GM12878 (cell line): Measurements from ENCODE around the gene GNRHR. TPM values are rescaled to one million over a fixed set of nuclear protein-coding genes. Genes with fewer than 3 reads are reported as not detected.

Experiments used
- ATAC-seq: fragments of 200-7000 bp; cut with Tn5 transposase; 3 replicates; pipeline ENCODE4 v1.9.1; 2020; ENCODE audit warnings: mild to moderate bottlenecking, moderate library complexity
- BruUV-seq: library from RNA; stranded (reverse); fragments of 400-500 nt; replicated peaks from 2 replicates; lab custom pipeline; 2021; lab: Mats Ljungman, UMichigan
- CTCF ChIA-PET: fragments of 300-600 bp; sonication (Branson Sonifier 250); formaldehyde crosslinking; extraction: SDS; loops from one replicate; lab custom pipeline; 2021; ENCODE audit warnings: inconsistent platforms; lab: Yijun Ruan, JAX
- POLR2A ChIA-PET: fragments of 350-600 bp; formaldehyde crosslinking; extraction: SDS; loops from one replicate; lab custom pipeline; 2021; ENCODE audit warnings: inconsistent platforms; lab: Charles Lee
- RAD21 ChIA-PET: fragments of 300-600 bp; sonication (Branson Sonifier 250); formaldehyde crosslinking; loops from one replicate; lab custom pipeline; 2023; ENCODE audit warnings: antibody characterized with exemption; ENCODE audit not compliant: unreplicated experiment; lab: Charles Lee
- SMC1A ChIA-PET: fragments of 300-600 bp; sonication (Branson Sonifier 250); formaldehyde crosslinking; loops from one replicate; lab custom pipeline; 2023; ENCODE audit not compliant: unreplicated experiment, uncharacterized antibody; lab: Charles Lee
- DNase-seq: peaks from one replicate; pipeline ENCODE4 v3.0.0-alpha.2; 2011; ENCODE audit warnings: low read depth, low spot score
- FAIRE-seq: peaks from 3 replicates; lab custom pipeline; 2011; peaks lifted over from hg19 to GRCh38; lab: Jason Lieb, UNC
- H2AFZ ChIP-seq: 2 replicates; pipeline ENCODE4 v1.6.0; 2011; ENCODE audit warnings: low read depth, low read length, control low read depth; ENCODE audit not compliant: control insufficient read depth
- H3K27ac ChIP-seq: 2 replicates; pipeline ENCODE4 v1.5.1; 2011; ENCODE audit warnings: control low read depth; ENCODE audit not compliant: control insufficient read depth, insufficient read depth
- H3K27me3 ChIP-seq, 2 experiments: replicated peaks in 1 of 2; 2 replicates each; pipeline versions ENCODE4 v1.6.0 to v1.6.1; 2011; ENCODE audit warnings: low read length in 1 of 2; ENCODE audit not compliant: control insufficient read depth in 2 of 2, insufficient read depth in 2 of 2
- H3K36me3 ChIP-seq, 2 experiments: 2 replicates each; pipeline ENCODE4 v1.5.1; 2011; ENCODE audit warnings: low read length in 1 of 2; ENCODE audit not compliant: control insufficient read depth in 2 of 2, insufficient read depth in 2 of 2
- H3K4me1 ChIP-seq: 2 replicates; pipeline ENCODE4 v1.6.1; 2011; ENCODE audit warnings: mild to moderate bottlenecking, low read length, moderate library complexity, mixed read lengths; ENCODE audit not compliant: control insufficient read depth, insufficient read depth
- H3K4me2 ChIP-seq: 2 replicates; pipeline ENCODE4 v1.6.0; 2011; ENCODE audit warnings: control low read depth; ENCODE audit not compliant: control insufficient read depth, insufficient read depth
- H3K4me3 ChIP-seq: fragments of 200-600 bp; sonication (generic); 2 replicates; pipeline ENCODE4 v1.5.1; 2016
- H3K79me2 ChIP-seq: 2 replicates; pipeline ENCODE4 v1.6.0; 2011; ENCODE audit warnings: low read length; ENCODE audit not compliant: control insufficient read depth, insufficient read depth
- H3K9ac ChIP-seq: 2 replicates; pipeline ENCODE4 v1.8.0; 2011; ENCODE audit warnings: low read length, control low read depth, mixed read lengths; ENCODE audit not compliant: control insufficient read depth, insufficient read depth
- H3K9me3 ChIP-seq: replicated peaks from 3 replicates; pipeline ENCODE4 v1.5.1; 2011; ENCODE audit warnings: mild to moderate bottlenecking, low read length; ENCODE audit not compliant: control insufficient read depth, insufficient read depth
- H4K20me1 ChIP-seq: 2 replicates; pipeline ENCODE4 v1.6.0; 2011; ENCODE audit not compliant: control insufficient read depth, insufficient read depth
- ASH2L ChIP-seq: fragments of 300-600, 200-600 bp; sonication (generic); IDR thresholded peaks from 2 replicates; pipeline ENCODE4 v1.6.1; 2017; ENCODE audit warnings: low read depth, mild to moderate bottlenecking, borderline replicate concordance
- CREB1 ChIP-seq: IDR thresholded peaks from 2 replicates; pipeline ENCODE4 v1.6.1; 2012; ENCODE audit warnings: low read depth, mild to moderate bottlenecking, inconsistent platforms
- IRF4 ChIP-seq: IDR thresholded peaks from 2 replicates; pipeline ENCODE4 v1.6.1; 2011; ENCODE audit warnings: low read depth, low read length
- TAF1 ChIP-seq: IDR thresholded peaks from 2 replicates; pipeline ENCODE4 v1.6.1; 2011; ENCODE audit warnings: mild to moderate bottlenecking, low read depth, low read length, borderline replicate concordance
- WGBS: methylation state at CpG from one replicate; pipeline ENCODE4 v1.1.6; 2016; ENCODE audit warnings: low lambda C conversion rate; ENCODE audit not compliant: insufficient replicate concordance, insufficient coverage; ENCODE audit errors: missing lambda C conversion rate; 5-methylcytosine and 5-hydroxymethylcytosine counted together
- in situ Hi-C: fragments of 300-500 bp; cut with MboI; formaldehyde crosslinking; loops from 9 replicates; pipeline ENCODE4 v1.14.3; 2018; ENCODE audit warnings: mixed read lengths
- intact Hi-C: fragments of 100-400 bp; cut with micrococcal nuclease; formaldehyde crosslinking; loops from one replicate; pipeline ENCODE4 v1.14.2; 2022; ENCODE audit not compliant: unreplicated experiment
- polyA plus RNA-seq, 11 experiments: library from polyadenylated mRNA; depleted of rRNA in 4 of 11; unstranded in 6 of 11; stranded (reverse) in 5 of 11; fragments of >200 nt; fragmentation: Nextera tagmentation in 4 of 11; fragmentation: Illumina TruSeq in 1 of 11; extraction: Ambion mirVana in 4 of 11; extraction: Trizol in 1 of 11; gene quantifications; 1 replicate in 1 of 11; 2 replicates in 10 of 11; pipeline versions ENCODE4 v1.2.1 to v1.2.3, GENCODE V29; 2011 to 2016; ENCODE audit warnings: inconsistent platforms in 2 of 11, missing spikeins in 2 of 11, low read depth in 1 of 11
- total RNA-seq, 4 experiments: library from RNA; depleted of rRNA in 3 of 4; stranded (reverse); fragments of >200 nt in 3 of 4; fragmentation: Illumina TruSeq in 1 of 4; extraction: Trizol in 1 of 4; gene quantifications; 2 replicates each; pipeline versions ENCODE4 v1.2.1 to v1.2.3, GENCODE V29; 2013 to 2021
- TF ChIP-seq, protein P1 (sequence below): IDR thresholded peaks from 2 replicates; pipeline ENCODE4 v1.6.1; 2011; ENCODE audit warnings: mild to moderate bottlenecking, low read depth, low read length, moderate library complexity; ENCODE audit not compliant: insufficient replicate concordance

GNRHR gene
- total and polyA plus RNA-seq, 10 of the 15 experiments (the other 5 are each of a cell fraction or from before 2014, with no cell fraction given) = 0.02 to 0.12 (median 0.08) TPM; not detected in 7

- no peaks in the 10 kb centered on the region for H3K36me3 ChIP-seq
- in situ Hi-C loops (no loop called here), intact Hi-C loops (no loop called here)
- H3K79me2 ChIP-seq = no peaks in the 10 kb centered on the region
- ChIA-PET CTCF (interaction anchor here (11.9 kb wide), 1 partner anchor 19 kb away, joined by 94 read pairs; no protein-coding TSS in a partner anchor), RAD21 (no interaction called here), SMC1A (no interaction called here), POLR2A (interaction anchor here (1.0 kb wide), 1 partner anchor 65 kb away, joined by 3 read pairs; the partner anchor contains the start of gene UBA6)
- H3K27me3 ChIP-seq = no peaks in the 10 kb centered on the region
- no peak for TF ChIP-seq IRF4
- ATAC-seq = no peak
- H2AFZ ChIP-seq = no peak overlapping the region
- WGBS = 100% methylated on average over 1 of the region's 1 CpG
- DNase-seq = no peak
- no peaks in the 10 kb centered on the region for H3K4me1 ChIP-seq
- no peak overlapping the region for H3K9ac ChIP-seq
- H3K4me2 ChIP-seq = no peak overlapping the region
- H4K20me1 ChIP-seq = no peaks in the 10 kb centered on the region
- H3K9me3 ChIP-seq = no peaks in the 10 kb centered on the region
- no TSS peak for BruUV-seq
- no peak overlapping the region for H3K27ac ChIP-seq
- H3K4me3 ChIP-seq = no peak overlapping the region
- no peak for FAIRE-seq
Observed at GRCh38 chr4:67765928-67766327, 11.7 kb upstream of the GNRHR start.

GRCh38 chr4:67765401-67765800, 11.2 kb upstream of the GNRHR start:
- in situ Hi-C loops (no loop called here), intact Hi-C loops (no loop called here)
- RAD21 ChIA-PET = no interaction called here
- POLR2A ChIA-PET = no interaction called here
- no peaks in the 10 kb centered on the region for H3K79me2 ChIP-seq
- no peak for ATAC-seq
- SMC1A ChIA-PET = no interaction called here
- no peak overlapping the region for H3K4me3 ChIP-seq
- BruUV-seq = no TSS peak
- no peak for DNase-seq
- H3K9ac ChIP-seq = no peak overlapping the region
- CTCF ChIA-PET = interaction anchor here (1.0 to 11.9 kb wide), 2 partner anchors 18 to 215 kb away, joined by 3 to 94 read pairs; no protein-coding TSS in a partner anchor
- H3K27me3 ChIP-seq = no peaks in the 10 kb centered on the region
- no peak overlapping the region for H3K4me2 ChIP-seq
- TF ChIP-seq CREB1 = no peak
- no peak for TF ChIP-seq ASH2L
- TF ChIP-seq TAF1 = no peak
- TF ChIP-seq, protein P1, sequence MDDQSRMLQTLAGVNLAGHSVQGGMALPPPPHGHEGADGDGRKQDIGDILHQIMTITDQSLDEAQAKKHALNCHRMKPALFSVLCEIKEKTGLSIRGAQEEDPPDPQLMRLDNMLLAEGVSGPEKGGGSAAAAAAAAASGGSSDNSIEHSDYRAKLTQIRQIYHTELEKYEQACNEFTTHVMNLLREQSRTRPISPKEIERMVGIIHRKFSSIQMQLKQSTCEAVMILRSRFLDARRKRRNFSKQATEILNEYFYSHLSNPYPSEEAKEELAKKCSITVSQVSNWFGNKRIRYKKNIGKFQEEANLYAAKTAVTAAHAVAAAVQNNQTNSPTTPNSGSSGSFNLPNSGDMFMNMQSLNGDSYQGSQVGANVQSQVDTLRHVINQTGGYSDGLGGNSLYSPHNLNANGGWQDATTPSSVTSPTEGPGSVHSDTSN = no peak
- WGBS = 74% methylated on average over 2 of the region's 2 CpGs
- no peak overlapping the region for H2AFZ ChIP-seq
- no peak for FAIRE-seq
- no peak overlapping the region for H3K27ac ChIP-seq
- no peaks in the 10 kb centered on the region for H3K4me1 ChIP-seq
- H4K20me1 ChIP-seq = no peaks in the 10 kb centered on the region
- no peaks in the 10 kb centered on the region for H3K36me3 ChIP-seq
- H3K9me3 ChIP-seq = no peaks in the 10 kb centered on the region
